Adrenal gland (tissue), 12 donors: ENCODE results near the gene NOL12. TPM values are rescaled to one million over a fixed set of nuclear protein-coding genes. Genes with fewer than 3 reads are reported as not detected.
A peak's percentile ranks its signal among the peaks of the same experiment; 100 is the strongest.

Experiments used
- DNase-seq, 7 donors: peaks; one replicate each; pipeline ENCODE4 v3.0.0-alpha.2; 2019 to 2020
- H3K27ac ChIP-seq, 5 donors: fragments of 200-600 bp; sonication (generic) in 4 of 5; 1 replicate in 3 of 5; 2 replicates in 2 of 5; pipeline versions ENCODE4 v1.5.1 to v1.8.0; 2016 to 2020; ENCODE audit warnings: mild to moderate bottlenecking in 1 of 5
- H3K27me3 ChIP-seq: fragments of 200-600 bp; 2 replicates; pipeline ENCODE4 v1.8.0; 2021
- H3K36me3 ChIP-seq, 2 donors: fragments of 200-600 bp; replicated peaks in 1 of 2; 1 replicate in 1 of 2; 2 replicates in 1 of 2; pipeline versions ENCODE4 v1.5.1 to v1.8.0; 2018 to 2022
- H3K4me1 ChIP-seq, 2 donors: fragments of 200-600 bp; replicated peaks in 1 of 2; 1 replicate in 1 of 2; 2 replicates in 1 of 2; pipeline versions ENCODE4 v1.5.1 to v1.8.0; 2018 to 2021
- H3K4me3 ChIP-seq, 4 donors: fragments of 200-600 bp; sonication (generic) in 3 of 4; one replicate each; pipeline ENCODE4 v1.5.1; 2016 to 2018
- H3K9me3 ChIP-seq, 3 donors: fragments of 200-600 bp; sonication (generic) in 1 of 3; replicated peaks in 1 of 3; 1 replicate in 2 of 3; 2 replicates in 1 of 3; pipeline versions ENCODE4 v1.5.1 to v1.8.0; 2016 to 2021
- POLR2A ChIP-seq, 2 donors: fragments of 450-650 bp; IDR thresholded peaks; one replicate each; pipeline ENCODE4 v1.6.1; 2017; ENCODE audit warnings: antibody characterized with exemption in 2 of 2, mild to moderate bottlenecking in 2 of 2, moderate library complexity in 1 of 2
- WGBS, 4 donors: extraction: QIAGEN DNeasy Blood & Tissue Kit in 2 of 4; methylation state at CpG; one replicate each; pipeline versions ENCODE4 v1.1.5 to v1.1.7; 2013 to 2017; 5-methylcytosine and 5-hydroxymethylcytosine counted together
- intact Hi-C, 2 donors: fragments of 100-400 bp; cut with DNase I; formaldehyde crosslinking; loops; one replicate each; pipeline versions ENCODE4 v1.14.1 to v1.15.0; 2022 to 2023
- polyA plus RNA-seq, 3 donors: library from polyadenylated mRNA; stranded (reverse); fragments of 200-250 nt in 2 of 3; fragments of 350-450 nt in 1 of 3; fragmentation: Illumina TruSeq in 1 of 3; extraction: RNeasy Lipid Tissue Mini Kit (QIAGEN cat#74804) in 1 of 3; gene quantifications; one replicate each; pipeline ENCODE4 v1.2.3, GENCODE V29; 2013 to 2014
- total RNA-seq, 9 donors: library from RNA; depleted of rRNA in 4 of 9; stranded (reverse); fragments of >200 nt in 4 of 9; fragments of 120-200 nt in 1 of 9; fragmentation: NEBNext Ultra II Directional in 1 of 9; extraction: Animal tissue kit (Norgen Biotek cat#: 25700) in 1 of 9; gene quantifications; one replicate each; pipeline versions ENCODE4 v1.1.0 to v1.2.4, GENCODE V29; 2013 to 2023
- TF ChIP-seq, protein P1 (sequence below), 6 experiments: fragments of 450-650 bp in 4 of 6; fragments of 200-600 bp in 2 of 6; sonication (generic) in 1 of 6; IDR thresholded peaks; 1 replicate in 5 of 6; 2 replicates in 1 of 6; pipeline versions ENCODE4 v1.5.1 to v1.8.0; 2016 to 2021; ENCODE audit warnings: antibody characterized with exemption in 6 of 6, mild to moderate bottlenecking in 2 of 6, moderate library complexity in 1 of 6
- donor health status: healthy with polysubstance abuse.
- donor health status: Bipolar disorder and iron deficiency.
- donor health status: DM: yes; HTN: yes; CAD: no.
- donor health status: DM: no; HTN: no; CAD: no.
- donor health status: DM: no; HTN: no; CAD: no.
- donor health status: DM: yes; HTN: yes; CAD: no.

NOL12 gene
- total and polyA plus RNA-seq, 12 donors = 23.2 to 90.7 (median 39.3) TPM

DNA sequence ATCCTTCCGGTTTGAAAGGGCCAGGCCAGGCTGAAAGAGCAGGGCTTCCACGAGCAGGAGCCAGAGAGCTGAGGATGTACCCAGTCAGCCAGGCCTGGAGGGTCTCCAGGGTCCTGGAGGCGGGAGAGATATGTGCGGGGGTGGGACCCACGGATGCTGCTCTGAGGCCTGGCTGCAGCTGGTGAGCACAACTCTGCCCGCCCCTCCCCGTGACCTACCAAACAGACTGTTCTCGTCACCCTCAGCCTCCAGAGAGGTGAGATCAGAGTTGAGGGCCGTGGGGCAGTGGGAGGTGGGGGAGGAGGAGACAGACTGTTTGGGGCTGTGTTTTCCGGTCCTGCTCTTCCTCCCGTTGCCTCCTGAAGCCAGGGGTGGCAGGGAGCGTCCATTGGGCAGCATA lies 52.9 kb downstream of the NOL12 start:
- intact Hi-C loops = loop anchor here in 1 of 2 donors (5.0 kb wide), 2 partner anchors 42 to 97 kb away; partner anchors contain the start of gene TRIOBP
- TF ChIP-seq POLR2A (IDR thresholded peaks at IDR 0.05) = no peak
- TF ChIP-seq, protein P1, sequence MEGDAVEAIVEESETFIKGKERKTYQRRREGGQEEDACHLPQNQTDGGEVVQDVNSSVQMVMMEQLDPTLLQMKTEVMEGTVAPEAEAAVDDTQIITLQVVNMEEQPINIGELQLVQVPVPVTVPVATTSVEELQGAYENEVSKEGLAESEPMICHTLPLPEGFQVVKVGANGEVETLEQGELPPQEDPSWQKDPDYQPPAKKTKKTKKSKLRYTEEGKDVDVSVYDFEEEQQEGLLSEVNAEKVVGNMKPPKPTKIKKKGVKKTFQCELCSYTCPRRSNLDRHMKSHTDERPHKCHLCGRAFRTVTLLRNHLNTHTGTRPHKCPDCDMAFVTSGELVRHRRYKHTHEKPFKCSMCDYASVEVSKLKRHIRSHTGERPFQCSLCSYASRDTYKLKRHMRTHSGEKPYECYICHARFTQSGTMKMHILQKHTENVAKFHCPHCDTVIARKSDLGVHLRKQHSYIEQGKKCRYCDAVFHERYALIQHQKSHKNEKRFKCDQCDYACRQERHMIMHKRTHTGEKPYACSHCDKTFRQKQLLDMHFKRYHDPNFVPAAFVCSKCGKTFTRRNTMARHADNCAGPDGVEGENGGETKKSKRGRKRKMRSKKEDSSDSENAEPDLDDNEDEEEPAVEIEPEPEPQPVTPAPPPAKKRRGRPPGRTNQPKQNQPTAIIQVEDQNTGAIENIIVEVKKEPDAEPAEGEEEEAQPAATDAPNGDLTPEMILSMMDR (IDR thresholded peaks at IDR 0.05) = no peak

DNA sequence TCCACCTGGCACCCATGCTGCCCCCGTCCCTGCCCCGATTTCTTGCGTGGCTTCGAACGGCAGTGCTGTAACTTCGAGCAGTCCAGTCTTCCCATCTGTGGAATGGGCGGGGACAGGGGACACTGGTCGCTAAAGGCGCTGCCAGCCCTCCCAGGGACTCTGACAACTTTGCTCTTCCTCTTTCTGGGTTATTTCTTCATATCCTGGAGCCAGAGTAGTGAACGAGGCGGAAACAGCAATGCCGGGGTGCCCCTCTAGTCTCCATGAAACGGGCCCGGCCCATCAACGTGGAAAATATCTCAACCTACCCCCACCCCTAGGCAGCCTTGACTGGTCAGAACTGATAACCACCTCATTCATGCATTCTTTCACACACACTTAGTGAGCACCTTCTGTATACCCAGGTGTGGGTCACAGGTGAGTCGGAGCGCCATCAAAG lies 53.5 kb downstream of the NOL12 start:
- Histone ChIP-seq H3K4me3 (no peak overlapping the region), H3K36me3 (no peaks in the 10 kb centered on the region), H3K27ac (peak overlapping the region in 1 of 5 donors; percentile 75), H3K4me1 (peaks cover 12 to 27% of the 10 kb centered on the region in 2 donors), H3K9me3 (no peaks in the 10 kb centered on the region), H3K27me3 (no peaks in the 10 kb centered on the region)
- intact Hi-C loops = loop anchor here in 1 of 2 donors (5.0 kb wide), 2 partner anchors 42 to 97 kb away; partner anchors contain the start of gene TRIOBP
- WGBS, 4 donors = 76 to 85% (median 81%) methylated on average over 17 of the region's 17 CpGs
- peak in 2 of 7 donors; percentile 38 to 45 for DNase-seq
- no peak for TF ChIP-seq POLR2A (IDR thresholded peaks at IDR 0.05)
- TF ChIP-seq, protein P1 (IDR thresholded peaks at IDR 0.05) = no peak

More for the DNA sequence above, 52.9 kb downstream of the NOL12 start:
- H3K4me1 ChIP-seq = peaks cover 12 to 27% of the 10 kb centered on the region in 2 donors
- WGBS, 4 donors = 54 to 79% (median 63%) methylated on average over 6 to 12 of the region's 12 CpGs
- no peak overlapping the region for H3K4me3 ChIP-seq
- H3K9me3 ChIP-seq = no peaks in the 10 kb centered on the region
- H3K27me3 ChIP-seq = no peaks in the 10 kb centered on the region
- no peaks in the 10 kb centered on the region for H3K36me3 ChIP-seq
- peak overlapping the region in 1 of 5 donors; percentile 75 for H3K27ac ChIP-seq
- DNase-seq = peak in 3 of 7 donors; percentile 32 to 57 (median 53)

DNA sequence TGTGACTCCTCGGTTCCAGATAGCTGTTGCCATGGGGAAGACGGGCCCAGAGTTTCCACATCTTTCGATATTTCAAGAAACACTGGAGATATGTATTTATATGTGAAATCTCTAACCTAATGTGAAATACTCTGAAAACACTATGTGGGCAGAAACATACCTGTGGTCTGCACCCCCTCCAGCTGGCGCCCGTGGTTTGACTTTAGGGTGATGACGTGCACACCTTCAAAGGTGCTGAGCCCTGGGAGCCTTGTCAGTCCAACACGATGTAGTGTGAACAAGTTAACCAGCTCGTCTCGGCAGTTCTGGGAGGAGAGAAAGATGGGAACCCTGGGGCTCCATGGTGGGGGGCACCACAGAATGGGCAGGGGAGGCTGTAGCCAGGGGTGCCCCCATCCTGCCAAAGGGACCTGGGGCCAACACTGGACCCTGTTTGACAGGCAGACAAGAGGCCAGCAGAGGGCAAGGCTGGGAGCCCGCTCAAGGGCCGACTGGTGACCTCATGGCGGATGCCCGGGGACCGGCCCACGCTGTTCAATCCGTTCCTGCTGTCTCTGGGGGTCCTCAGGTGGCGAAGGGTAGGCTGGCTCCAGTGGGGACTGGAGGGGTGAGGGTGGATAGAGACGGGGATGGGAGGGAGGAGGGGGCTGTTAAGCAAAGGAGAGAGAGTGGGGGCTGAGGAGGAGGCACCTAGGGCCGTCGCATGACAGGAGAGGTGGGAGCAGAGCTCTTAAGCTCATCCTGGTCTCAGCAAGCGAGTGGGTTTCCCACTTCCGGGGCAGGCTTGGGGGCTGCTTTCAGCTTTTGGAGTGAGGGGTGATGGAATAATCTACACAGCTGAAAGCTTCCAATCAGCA lies 54.5 kb downstream of the NOL12 start:
- no peak for TF ChIP-seq POLR2A (IDR thresholded peaks at IDR 0.05)
- TF ChIP-seq, protein P1 (IDR thresholded peaks at IDR 0.05) = no peak
- intact Hi-C loops = no loop called here
- Histone ChIP-seq H3K4me3 (no peak overlapping the region), H3K9me3 (no peaks in the 10 kb centered on the region), H3K27me3 (no peaks in the 10 kb centered on the region), H3K27ac (peak overlapping the region in 2 of 5 donors; percentile 26 to 75), H3K36me3 (no peaks in the 10 kb centered on the region), H3K4me1 (peaks cover 12 to 34% of the 10 kb centered on the region in 2 donors)
- peak in 1 of 7 donors; percentile 29 for DNase-seq
- 69 to 78% (median 73%) methylated on average over 20 to 22 of the region's 22 CpGs for WGBS, 4 donors

DNA sequence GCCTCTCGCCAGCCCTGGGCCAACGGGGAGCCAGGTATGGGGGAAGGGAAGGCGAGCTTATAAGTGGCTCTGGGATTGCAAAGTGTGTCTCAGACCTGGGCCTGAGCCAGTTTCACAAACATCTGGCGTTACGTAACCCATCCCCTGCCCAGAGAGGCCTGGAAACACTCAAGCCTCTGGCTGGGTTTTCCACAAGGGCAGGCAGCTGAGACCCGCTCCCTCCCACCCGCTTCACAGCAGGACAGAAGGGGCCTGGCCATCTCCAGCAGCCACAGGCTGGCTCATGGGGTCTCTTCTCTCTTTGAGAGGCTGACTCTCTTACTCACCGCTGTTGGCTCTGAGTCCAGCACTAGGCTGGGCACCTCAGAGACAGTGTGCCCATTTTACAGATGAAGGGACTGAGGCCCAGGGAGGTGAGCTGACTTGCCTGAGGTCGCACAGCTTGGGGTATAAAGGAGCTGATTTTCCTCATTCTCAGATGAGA lies 55.2 kb downstream of the NOL12 start:
- Histone ChIP-seq H3K4me1 (peaks cover 12 to 34% of the 10 kb centered on the region in 2 donors), H3K4me3 (no peak overlapping the region)
- intact Hi-C loops = no loop called here

More for the DNA sequence above, 55.2 kb downstream of the NOL12 start:
- 40 to 62% (median 43%) methylated on average over 3 to 9 of the region's 9 CpGs for WGBS, 4 donors
- H3K27me3 ChIP-seq = no peaks in the 10 kb centered on the region
- no peak for TF ChIP-seq POLR2A (IDR thresholded peaks at IDR 0.05)
- TF ChIP-seq, protein P1 (IDR thresholded peaks at IDR 0.05) = no peak
- no peaks in the 10 kb centered on the region for H3K9me3 ChIP-seq
- H3K36me3 ChIP-seq = no peaks in the 10 kb centered on the region
- peak overlapping the region in 2 of 5 donors; percentile 26 to 75 for H3K27ac ChIP-seq
- DNase-seq = peak; percentile 66 to 93 (median 79)
